Breast epithelium (tissue), 3 donors: ENCODE data around the gene TTLL12.

Source experiments
- CTCF ChIP-seq, 3 donors: fragments of 450-650 bp; IDR thresholded peaks; one replicate each; pipeline ENCODE4 v1.5.1; 2016 to 2017; ENCODE audit warnings: antibody characterized with exemption in 3 of 3, mild to moderate bottlenecking in 3 of 3, moderate library complexity in 3 of 3
- POLR2A ChIP-seq: fragments of 450-650 bp; IDR thresholded peaks from one replicate; pipeline ENCODE4 v1.6.1; 2016; ENCODE audit warnings: antibody characterized with exemption, mild to moderate bottlenecking, moderate library complexity
- POLR2AphosphoS5 ChIP-seq, 3 donors: sonication (generic); formaldehyde crosslinking; IDR thresholded peaks; one replicate each; pipeline ENCODE4 v1.6.1; 2017; ENCODE audit warnings: antibody characterized with exemption in 3 of 3

DNA sequence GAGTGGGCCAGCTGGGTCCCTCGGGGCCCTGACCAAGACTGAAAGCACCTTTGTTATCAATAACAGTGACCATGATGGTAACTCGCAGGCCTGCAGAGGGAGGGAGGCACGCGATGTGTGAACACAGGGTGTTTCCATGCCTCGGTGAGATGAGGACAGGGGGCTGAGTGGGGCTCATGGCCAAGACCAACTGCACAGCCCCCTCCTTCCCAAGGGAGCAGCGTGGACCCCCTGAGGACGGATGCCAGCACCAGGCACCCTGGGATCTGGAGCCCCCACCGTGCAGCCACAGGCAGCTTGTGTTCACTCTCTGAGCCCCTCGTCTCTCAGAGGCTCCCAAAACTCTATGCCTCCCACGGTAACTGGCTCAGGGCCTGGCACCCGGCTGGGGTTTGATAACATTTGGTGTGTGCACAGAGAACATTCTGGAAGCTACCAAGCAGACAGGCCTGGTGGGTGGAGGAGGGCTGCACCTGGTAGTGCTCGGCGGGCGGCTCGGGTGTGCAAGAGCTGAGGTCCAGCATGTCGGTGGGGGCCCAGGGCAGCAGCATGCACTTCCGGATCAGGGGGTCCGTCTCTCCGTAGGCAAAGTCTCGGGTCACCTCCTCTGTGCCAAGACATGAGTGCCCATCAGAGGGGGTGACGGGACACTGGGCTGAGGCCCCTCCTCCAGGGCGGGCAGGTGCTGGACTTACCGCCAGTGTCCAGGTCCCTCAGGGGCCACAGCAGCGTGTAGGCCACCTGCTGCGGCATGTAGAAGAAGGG lies 7.6 kb downstream of the TTLL12 start:
- TF ChIP-seq CTCF (IDR thresholded peaks at IDR 0.05) (no peak), POLR2AphosphoS5 (IDR thresholded peaks at IDR 0.05) (no peak), POLR2A (no peak)
